Osteoblast (primary cell): ENCODE results near the gene N4BP2. TPM values are rescaled to one million over a fixed set of nuclear protein-coding genes. Genes with fewer than 3 reads are reported as not detected.

Source experiments
- DNase-seq: peaks from one replicate; pipeline ENCODE4 v3.0.0; 2011; ENCODE audit warnings: low spot score, mixed read lengths; ENCODE audit not compliant: insufficient read length; ENCODE audit errors: missing footprints
- H2AFZ ChIP-seq: 2 replicates; pipeline ENCODE4 v1.6.0; 2011; ENCODE audit warnings: mild to moderate bottlenecking, low read length
- H3K27ac ChIP-seq: 2 replicates; pipeline ENCODE4 v1.5.1; 2011; ENCODE audit warnings: mild to moderate bottlenecking, low read depth, low read length, moderate library complexity
- H3K27me3 ChIP-seq: 2 replicates; pipeline ENCODE4 v1.6.0; 2012; ENCODE audit warnings: mild to moderate bottlenecking, control low read depth, inconsistent platforms, low read length, moderate library complexity; ENCODE audit not compliant: insufficient read depth
- H3K36me3 ChIP-seq: 2 replicates; pipeline ENCODE4 v1.5.1; 2011; ENCODE audit warnings: mild to moderate bottlenecking, low read length, control low read depth, moderate library complexity; ENCODE audit not compliant: insufficient read depth
- H3K4me1 ChIP-seq: 2 replicates; pipeline ENCODE4 v1.5.1; 2011; ENCODE audit warnings: mild to moderate bottlenecking, low read length, control low read depth, moderate library complexity; ENCODE audit not compliant: insufficient read depth
- H3K4me2 ChIP-seq: 2 replicates; pipeline ENCODE4 v1.6.0; 2011; ENCODE audit warnings: mild to moderate bottlenecking, low read length; ENCODE audit not compliant: insufficient read depth
- H3K4me3 ChIP-seq: fragments of 200-600 bp; sonication (generic); 3 replicates; pipeline ENCODE4 v1.5.1; 2012; ENCODE audit warnings: mild to moderate bottlenecking, low read length, inconsistent platforms; ENCODE audit not compliant: insufficient read depth
- H3K79me2 ChIP-seq: 2 replicates; pipeline ENCODE4 v1.6.0; 2012; ENCODE audit warnings: mild to moderate bottlenecking, low read length, control low read depth, inconsistent platforms; ENCODE audit not compliant: insufficient read depth
- H3K9me3 ChIP-seq: 2 replicates; pipeline ENCODE4 v1.5.1; 2011; ENCODE audit warnings: low read depth, low read length, control low read depth
- H4K20me1 ChIP-seq: 2 replicates; pipeline ENCODE4 v1.6.0; 2012; ENCODE audit warnings: mild to moderate bottlenecking, low read length, control low read depth; ENCODE audit not compliant: insufficient read depth
- total RNA-seq: library from RNA; depleted of rRNA; stranded (reverse); fragments of >200 nt; gene quantifications from 2 replicates; pipeline ENCODE4 v1.2.3, GENCODE V29; 2012
- TF ChIP-seq, protein P1 (sequence below): IDR thresholded peaks from 2 replicates; pipeline ENCODE4 v1.5.1; 2011; ENCODE audit warnings: mild to moderate bottlenecking, low read depth, low read length, moderate library complexity; ENCODE audit errors: extremely low read depth

N4BP2 gene
- total RNA-seq, 1 donor, result 19.2 TPM

- Histone ChIP-seq H3K79me2 (no peaks in the 10 kb centered on the region), H3K4me1 (peaks cover 4% of the 10 kb centered on the region), H3K4me3 (no peak overlapping the region), H2AFZ (no peak overlapping the region), H3K36me3 (no peaks in the 10 kb centered on the region), H3K27ac (no peak overlapping the region), H3K4me2 (no peak overlapping the region), H3K9me3 (no peaks in the 10 kb centered on the region), H3K27me3 (no peaks in the 10 kb centered on the region), H4K20me1 (no peaks in the 10 kb centered on the region)
- no peak for DNase-seq
- TF ChIP-seq, protein P1, sequence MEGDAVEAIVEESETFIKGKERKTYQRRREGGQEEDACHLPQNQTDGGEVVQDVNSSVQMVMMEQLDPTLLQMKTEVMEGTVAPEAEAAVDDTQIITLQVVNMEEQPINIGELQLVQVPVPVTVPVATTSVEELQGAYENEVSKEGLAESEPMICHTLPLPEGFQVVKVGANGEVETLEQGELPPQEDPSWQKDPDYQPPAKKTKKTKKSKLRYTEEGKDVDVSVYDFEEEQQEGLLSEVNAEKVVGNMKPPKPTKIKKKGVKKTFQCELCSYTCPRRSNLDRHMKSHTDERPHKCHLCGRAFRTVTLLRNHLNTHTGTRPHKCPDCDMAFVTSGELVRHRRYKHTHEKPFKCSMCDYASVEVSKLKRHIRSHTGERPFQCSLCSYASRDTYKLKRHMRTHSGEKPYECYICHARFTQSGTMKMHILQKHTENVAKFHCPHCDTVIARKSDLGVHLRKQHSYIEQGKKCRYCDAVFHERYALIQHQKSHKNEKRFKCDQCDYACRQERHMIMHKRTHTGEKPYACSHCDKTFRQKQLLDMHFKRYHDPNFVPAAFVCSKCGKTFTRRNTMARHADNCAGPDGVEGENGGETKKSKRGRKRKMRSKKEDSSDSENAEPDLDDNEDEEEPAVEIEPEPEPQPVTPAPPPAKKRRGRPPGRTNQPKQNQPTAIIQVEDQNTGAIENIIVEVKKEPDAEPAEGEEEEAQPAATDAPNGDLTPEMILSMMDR, result no peak
These were observed 135.7 kb downstream of the N4BP2 start for GRCh38 chr4:40192114-40193015.

- Histone ChIP-seq H3K79me2 (no peaks in the 10 kb centered on the region), H3K4me3 (no peak overlapping the region), H3K36me3 (no peaks in the 10 kb centered on the region), H2AFZ (no peak overlapping the region), H3K27me3 (no peaks in the 10 kb centered on the region), H3K4me1 (peaks cover 4% of the 10 kb centered on the region), H3K9me3 (no peaks in the 10 kb centered on the region), H3K27ac (no peak overlapping the region), H3K4me2 (no peak overlapping the region), H4K20me1 (no peaks in the 10 kb centered on the region)
- no peak for DNase-seq
- TF ChIP-seq, protein P1, result no peak
These were observed 136.4 kb downstream of the N4BP2 start for GRCh38 chr4:40193016-40193571.

GRCh38 chr4:40193578-40193977 lies 136.9 kb downstream of the N4BP2 start:
- DNase-seq, result no peak
- TF ChIP-seq, protein P1, result no peak

DNA sequence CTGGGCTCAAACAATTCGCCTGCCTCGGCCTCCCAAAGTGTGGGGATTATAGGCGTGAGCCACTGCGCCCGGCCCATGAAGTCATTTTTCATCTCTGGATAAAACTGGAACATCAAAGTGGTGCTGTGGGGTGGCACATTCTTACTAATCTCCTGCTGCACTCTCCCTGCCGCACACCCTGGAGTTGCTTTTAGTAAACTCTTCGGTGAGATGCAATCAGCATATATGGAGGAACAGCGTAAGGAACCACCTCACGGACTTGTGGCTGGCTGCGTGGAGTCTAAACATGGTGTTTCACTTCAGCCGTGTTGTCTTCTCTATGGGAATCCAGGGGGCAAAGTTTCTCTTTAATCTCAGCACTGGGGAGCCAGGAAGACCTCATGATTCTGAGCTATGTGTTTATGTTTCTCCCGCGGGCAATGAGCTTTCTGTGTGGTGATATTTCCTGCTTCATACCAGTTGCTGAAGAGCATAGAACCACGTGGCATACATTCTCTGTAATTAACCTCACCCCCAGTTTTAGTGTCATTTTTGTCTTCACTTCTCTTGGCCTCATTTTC lies 138.0 kb downstream of the N4BP2 start:
- H2AFZ ChIP-seq, result peak overlapping the region; percentile 74
- no peak overlapping the region for H3K27ac ChIP-seq
- no peaks in the 10 kb centered on the region for H3K79me2 ChIP-seq
- no peaks in the 10 kb centered on the region for H3K36me3 ChIP-seq
- no peaks in the 10 kb centered on the region for H3K9me3 ChIP-seq
- DNase-seq, result no peak
- no peaks in the 10 kb centered on the region for H4K20me1 ChIP-seq
- no peaks in the 10 kb centered on the region for H3K27me3 ChIP-seq
- H3K4me1 ChIP-seq, result peaks cover 4% of the 10 kb centered on the region
- no peak overlapping the region for H3K4me3 ChIP-seq
- H3K4me2 ChIP-seq, result peak overlapping the region; percentile 2
- TF ChIP-seq, protein P1, result no peak

More at GRCh38 chr4:40193578-40193977, 136.9 kb downstream of the N4BP2 start:
- H3K4me3 ChIP-seq, result no peak overlapping the region
- H2AFZ ChIP-seq, result no peak overlapping the region
- no peaks in the 10 kb centered on the region for H3K27me3 ChIP-seq
- H3K79me2 ChIP-seq, result no peaks in the 10 kb centered on the region
- no peak overlapping the region for H3K4me2 ChIP-seq
- peaks cover 4% of the 10 kb centered on the region for H3K4me1 ChIP-seq
- H4K20me1 ChIP-seq, result no peaks in the 10 kb centered on the region
- H3K9me3 ChIP-seq, result no peaks in the 10 kb centered on the region
- no peaks in the 10 kb centered on the region for H3K36me3 ChIP-seq
- no peak overlapping the region for H3K27ac ChIP-seq
